ENCODE measurements around the gene ZBTB16.

The ZBTB16 gene

DNA sequence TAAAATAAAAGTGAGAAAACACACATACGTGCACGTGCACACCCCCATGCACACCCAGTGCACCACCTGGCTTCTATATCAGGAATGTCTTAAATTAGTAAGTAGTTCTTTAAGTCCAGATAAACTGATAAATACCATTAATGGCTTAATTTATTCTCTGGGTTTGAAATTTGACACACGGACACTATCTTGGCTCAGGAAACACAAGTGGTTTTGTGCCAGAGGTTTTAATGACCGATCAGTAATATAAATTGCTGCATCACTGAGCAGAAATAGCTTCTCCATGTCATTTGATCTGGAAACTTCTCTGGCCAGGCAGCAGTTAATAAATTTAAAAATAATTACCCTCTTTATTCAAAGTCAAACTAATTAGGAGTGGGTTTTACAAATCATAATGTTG, 135.2 kb downstream of the ZBTB16 start:
- POLR2A ChIA-PET, result no interaction called here
- TF ChIP-seq ZNF384 (IDR thresholded peaks at IDR 0.05), result no peak
- no peak for TF ChIP-seq CTBP1 (IDR thresholded peaks at IDR 0.05; ENCODE audit: borderline replicate concordance)
- TF ChIP-seq, protein P1, sequence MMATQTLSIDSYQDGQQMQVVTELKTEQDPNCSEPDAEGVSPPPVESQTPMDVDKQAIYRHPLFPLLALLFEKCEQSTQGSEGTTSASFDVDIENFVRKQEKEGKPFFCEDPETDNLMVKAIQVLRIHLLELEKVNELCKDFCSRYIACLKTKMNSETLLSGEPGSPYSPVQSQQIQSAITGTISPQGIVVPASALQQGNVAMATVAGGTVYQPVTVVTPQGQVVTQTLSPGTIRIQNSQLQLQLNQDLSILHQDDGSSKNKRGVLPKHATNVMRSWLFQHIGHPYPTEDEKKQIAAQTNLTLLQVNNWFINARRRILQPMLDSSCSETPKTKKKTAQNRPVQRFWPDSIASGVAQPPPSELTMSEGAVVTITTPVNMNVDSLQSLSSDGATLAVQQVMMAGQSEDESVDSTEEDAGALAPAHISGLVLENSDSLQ (IDR thresholded peaks at IDR 0.05), result no peak
- TF ChIP-seq BHLHE40 (IDR thresholded peaks at IDR 0.05; ENCODE audit: borderline replicate concordance), result no peak
- no peak for TF ChIP-seq SP1 (IDR thresholded peaks at IDR 0.05)
- no peak for DNase-seq (ENCODE audit: extremely low spot score)
- CTCF ChIA-PET, result interaction anchor here (0.6 to 1.1 kb wide), 2 partner anchors 159 to 289 kb away, joined by 3 read pairs; no protein-coding TSS in a partner anchor

DNA sequence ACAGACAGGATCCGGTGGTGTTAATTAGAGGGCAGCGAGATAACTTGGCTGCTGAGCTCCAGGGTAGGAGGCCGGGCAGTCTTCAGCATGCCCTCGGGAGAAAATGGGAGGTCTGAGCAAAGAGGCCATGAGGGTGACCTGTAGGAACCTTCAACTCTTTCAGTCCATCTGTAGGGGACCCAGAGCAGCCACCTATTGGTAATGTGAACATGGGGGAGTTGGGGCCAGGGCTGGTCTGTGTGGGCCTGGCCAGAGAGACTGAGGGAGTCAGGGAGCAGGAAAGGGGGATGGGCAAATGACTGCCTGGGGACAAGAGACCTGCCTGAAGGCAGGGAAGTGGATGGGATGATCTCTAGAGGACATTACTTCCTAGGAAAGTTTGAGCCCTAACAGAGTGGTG, 135.6 kb downstream of the ZBTB16 start:
- no peak for TF ChIP-seq BHLHE40 (IDR thresholded peaks at IDR 0.05; ENCODE audit: borderline replicate concordance)
- no peak for TF ChIP-seq FOXA1 (IDR thresholded peaks at IDR 0.05)
- TF ChIP-seq CTBP1 (IDR thresholded peaks at IDR 0.05; ENCODE audit: borderline replicate concordance), result no peak
- no peak for TF ChIP-seq HDGF (IDR thresholded peaks at IDR 0.05; ENCODE audit: borderline replicate concordance)
- no peak for TF ChIP-seq TARDBP (IDR thresholded peaks at IDR 0.05)
- no peak for TF ChIP-seq L3MBTL2 (conservative IDR thresholded peaks at IDR 0.05)
- TF ChIP-seq, protein P1 (IDR thresholded peaks at IDR 0.05), result no peak
- no peak for TF ChIP-seq ZNF384 (IDR thresholded peaks at IDR 0.05)
- TF ChIP-seq ARNT (IDR thresholded peaks at IDR 0.05), result no peak
- TF ChIP-seq FOXK2 (IDR thresholded peaks at IDR 0.05), result no peak
- TF ChIP-seq NFRKB (IDR thresholded peaks at IDR 0.05), result no peak
- TF ChIP-seq FOXM1 (IDR thresholded peaks at IDR 0.05; ENCODE audit: borderline replicate concordance), result no peak
- TF ChIP-seq ELF4 (IDR thresholded peaks at IDR 0.05), result no peak
- ChIA-PET POLR2A (no interaction called here), CTCF (interaction anchor here (1.1 kb wide), 1 partner anchor 160 kb away, joined by 3 read pairs; no protein-coding TSS in a partner anchor)
- DNase-seq (ENCODE audit: extremely low spot score), result no peak

DNA sequence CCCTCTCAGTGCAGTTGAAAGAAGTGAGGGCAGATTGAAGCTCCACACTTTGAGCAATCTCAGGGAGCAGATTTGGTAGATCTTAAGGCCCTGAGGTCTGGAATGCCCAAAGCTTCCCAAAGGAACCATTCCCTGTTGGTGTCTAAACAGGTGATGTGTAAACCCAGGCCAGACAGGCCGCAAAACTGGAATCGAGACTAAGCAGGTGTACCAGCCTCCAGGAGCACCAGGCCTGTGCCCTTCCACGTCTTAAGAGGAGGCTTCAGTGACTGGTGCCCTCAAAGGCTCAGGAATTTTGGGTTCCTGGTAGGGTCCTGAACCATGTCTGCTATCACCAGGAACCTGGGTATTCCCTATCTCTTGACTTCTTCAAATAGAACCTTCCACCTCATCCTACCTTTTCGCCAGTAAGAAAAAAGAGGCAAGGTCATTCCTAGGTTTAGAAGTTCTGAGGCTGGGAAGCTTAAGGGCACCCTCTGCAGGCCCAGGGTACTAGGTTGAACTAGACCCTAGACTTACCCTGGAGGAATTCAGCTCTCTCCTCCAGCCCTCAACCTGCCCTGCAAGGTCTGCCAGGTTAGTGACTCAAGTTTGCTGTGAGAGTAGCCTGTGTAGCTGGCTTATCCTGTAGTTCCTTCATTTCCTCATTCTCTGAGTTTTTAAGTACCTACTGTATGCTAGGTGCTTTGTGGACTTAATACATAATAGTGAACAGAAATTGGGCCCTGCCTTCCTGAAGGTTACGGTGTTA, 136.6 kb downstream of the ZBTB16 start:
- TF ChIP-seq FOXA1 (IDR thresholded peaks at IDR 0.05) (no peak), L3MBTL2 (conservative IDR thresholded peaks at IDR 0.05) (no peak), FOXM1 (IDR thresholded peaks at IDR 0.05; ENCODE audit: borderline replicate concordance) (no peak), TARDBP (IDR thresholded peaks at IDR 0.05) (no peak), HDGF (IDR thresholded peaks at IDR 0.05; ENCODE audit: borderline replicate concordance) (no peak), ZNF384 (IDR thresholded peaks at IDR 0.05) (no peak), CTBP1 (IDR thresholded peaks at IDR 0.05; ENCODE audit: borderline replicate concordance) (no peak), SP1 (IDR thresholded peaks at IDR 0.05) (no peak), FOXK2 (IDR thresholded peaks at IDR 0.05) (no peak), BHLHE40 (IDR thresholded peaks at IDR 0.05; ENCODE audit: borderline replicate concordance) (no peak), ARNT (IDR thresholded peaks at IDR 0.05) (no peak)
- POLR2A ChIA-PET, result no interaction called here

DNA sequence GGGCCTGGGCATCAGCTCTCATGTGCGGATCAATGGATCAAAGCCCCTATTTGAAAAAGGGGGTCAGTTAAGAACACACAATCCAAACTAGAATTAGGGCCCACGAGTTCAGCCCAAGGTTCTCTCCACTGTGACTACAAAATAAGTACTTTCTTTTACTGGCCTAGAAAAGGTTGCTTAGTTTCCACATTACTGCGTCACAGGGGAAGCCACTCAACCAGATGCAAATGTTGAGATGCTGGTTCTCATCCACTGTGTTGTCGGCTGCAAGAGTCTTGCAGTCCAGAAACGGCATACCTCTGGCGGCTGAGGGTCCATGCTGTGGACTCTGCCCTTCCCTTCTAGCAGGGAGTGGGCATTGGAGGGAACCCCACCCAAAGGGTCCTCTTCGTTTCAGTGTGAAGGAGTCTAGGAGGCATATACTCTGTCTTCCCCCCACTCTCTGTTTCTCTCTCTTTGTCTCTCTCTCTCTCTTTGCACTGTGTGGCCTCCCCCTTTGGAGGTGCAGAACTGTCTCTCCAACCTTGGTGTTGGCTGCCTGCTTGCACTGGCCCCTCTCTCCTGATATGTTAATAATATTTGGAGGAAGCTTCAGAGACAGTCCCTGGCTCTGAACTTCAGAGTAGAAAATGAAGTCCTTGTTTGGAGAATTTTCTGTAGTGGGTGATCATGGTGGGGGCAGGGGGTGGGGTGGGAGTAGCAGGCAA, 137.6 kb downstream of the ZBTB16 start:
- ChIA-PET POLR2A (no interaction called here), CTCF (interaction anchor here (0.7 to 1.6 kb wide), 7 partner anchors 15 to 662 kb away, joined by 3 to 5 read pairs (median 4); no protein-coding TSS in a partner anchor)
- TF ChIP-seq SUZ12 (IDR thresholded peaks at IDR 0.05) (no peak), ZNF384 (IDR thresholded peaks at IDR 0.05) (no peak), BHLHE40 (IDR thresholded peaks at IDR 0.05; ENCODE audit: borderline replicate concordance) (no peak), NFRKB (IDR thresholded peaks at IDR 0.05) (no peak), LEF1 (IDR thresholded peaks at IDR 0.05; ENCODE audit: borderline replicate concordance) (no peak), ELF4 (IDR thresholded peaks at IDR 0.05) (no peak), L3MBTL2 (conservative IDR thresholded peaks at IDR 0.05) (no peak), CTBP1 (IDR thresholded peaks at IDR 0.05; ENCODE audit: borderline replicate concordance) (no peak), ARNT (IDR thresholded peaks at IDR 0.05) (no peak), TARDBP (IDR thresholded peaks at IDR 0.05) (no peak), HDGF (IDR thresholded peaks at IDR 0.05; ENCODE audit: borderline replicate concordance) (no peak), FOXA1 (IDR thresholded peaks at IDR 0.05) (no peak), FOXK2 (IDR thresholded peaks at IDR 0.05) (no peak), SP1 (IDR thresholded peaks at IDR 0.05) (no peak), FOXM1 (IDR thresholded peaks at IDR 0.05; ENCODE audit: borderline replicate concordance) (no peak)
- TF ChIP-seq, protein P1 (IDR thresholded peaks at IDR 0.05), result no peak
- DNase-seq (ENCODE audit: extremely low spot score), result no peak

More for the DNA sequence above, 136.6 kb downstream of the ZBTB16 start:
- CTCF ChIA-PET, result interaction anchor here (0.7 to 1.4 kb wide), 4 partner anchors 16 to 663 kb away, joined by 4 to 5 read pairs (median 4); no protein-coding TSS in a partner anchor
- DNase-seq (ENCODE audit: extremely low spot score), result no peak

DNA sequence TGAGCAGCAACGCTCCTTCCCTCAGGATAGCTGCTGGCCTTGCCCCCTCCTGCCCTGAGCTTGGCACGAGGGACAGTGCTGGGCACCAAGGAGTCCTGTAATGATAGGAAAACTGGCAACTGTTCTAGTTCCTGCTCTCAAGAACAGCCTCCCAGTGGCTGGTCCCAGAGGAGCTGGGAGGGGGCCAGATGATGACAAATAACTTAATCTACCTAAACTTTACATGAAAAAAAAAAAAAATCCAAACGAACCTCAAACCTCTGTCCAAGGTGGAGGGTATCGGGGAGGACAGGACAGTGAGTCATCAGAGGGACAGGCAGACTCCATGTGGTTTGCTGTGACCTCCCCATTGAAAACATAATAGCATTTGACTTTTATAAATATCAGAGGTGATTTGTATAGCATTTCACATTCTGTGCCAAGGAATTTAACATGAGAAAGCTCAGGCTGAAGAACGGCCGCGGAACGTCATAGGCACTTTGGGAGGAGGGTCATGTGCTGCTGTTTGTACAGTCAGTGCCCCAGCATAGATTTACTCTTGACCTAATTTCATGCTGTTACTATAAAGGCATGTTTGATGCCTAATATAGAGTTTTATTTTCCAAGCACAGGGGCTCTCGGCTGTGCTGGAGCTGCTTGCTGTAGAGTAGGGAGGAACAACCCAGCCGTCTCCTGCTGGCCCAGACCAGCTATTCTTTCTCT, 138.4 kb downstream of the ZBTB16 start:
- no peak for TF ChIP-seq HDGF (IDR thresholded peaks at IDR 0.05; ENCODE audit: borderline replicate concordance)
- no peak for TF ChIP-seq L3MBTL2 (conservative IDR thresholded peaks at IDR 0.05)
- no peak for TF ChIP-seq ELF4 (IDR thresholded peaks at IDR 0.05)
- no peak for TF ChIP-seq FOXA1 (IDR thresholded peaks at IDR 0.05)
- TF ChIP-seq ZNF384 (IDR thresholded peaks at IDR 0.05), result peak; percentile 79
- TF ChIP-seq ARNT (IDR thresholded peaks at IDR 0.05), result no peak
- TF ChIP-seq BHLHE40 (IDR thresholded peaks at IDR 0.05; ENCODE audit: borderline replicate concordance), result no peak
- no peak for DNase-seq (ENCODE audit: extremely low spot score)
- POLR2A ChIA-PET, result no interaction called here
- CTCF ChIA-PET, result interaction anchor here (0.7 to 1.6 kb wide), 5 partner anchors 14 to 1699 kb away, joined by 3 to 4 read pairs (median 4); no protein-coding TSS in a partner anchor

Measured in HEK293T (cell line).